Activated CD4-positive, alpha-beta T cell treated with anti-CD3 and anti-CD28 coated beads, Interleukin-2, amount 50 U/mL, for 16 hours (primary cell): ENCODE results near the gene CGB7.
"Not testable (repeated sequence)": the region's sequence is repeated elsewhere in the genome, so short reads cannot be mapped to it uniquely, and the experiment has no call there.

ENCODE experiments used
- DNase-seq: peaks from one replicate; pipeline ENCODE4 v3.0.0-alpha.2; 2020

CGB7 gene

GRCh38 chr19:49073514-49074378 lies 16.2 kb upstream of the CGB7 start:
- DNase-seq: no peak

GRCh38 chr19:49071860-49072547 lies 14.5 kb upstream of the CGB7 start:
- no peak for DNase-seq

- no peak for DNase-seq
These were observed 12.9 kb upstream of the CGB7 start for GRCh38 chr19:49070416-49070815.

GRCh38 chr19:49069026-49069425 lies 11.5 kb upstream of the CGB7 start:
- DNase-seq: no peak

- DNase-seq: no peak
These were observed 10.0 kb upstream of the CGB7 start for GRCh38 chr19:49067554-49067953.

- DNase-seq: no peak
These were observed 8.5 kb upstream of the CGB7 start for GRCh38 chr19:49065905-49066512.

- no peak for DNase-seq
These were observed 7.4 kb upstream of the CGB7 start, which contains the start of gene NTF4 for GRCh38 chr19:49064768-49065611. TSS of gene NTF4 (minus strand) at chr19:49064818. CDS start at chr19:49061997, 2,821 bp downstream.

- no peak for DNase-seq
These were observed 6.6 kb upstream of the CGB7 start for GRCh38 chr19:49064029-49064629.

- DNase-seq: no peak
These were observed 3.9 kb upstream of the CGB7 start for GRCh38 chr19:49061445-49061844.

- DNase-seq: no peak
These were observed 3.5 kb upstream of the CGB7 start for GRCh38 chr19:49061000-49061399.

- DNase-seq: no peak
These were observed 1.5 kb upstream of the CGB7 start for GRCh38 chr19:49059053-49059452.

GRCh38 chr19:49058562-49058961 lies 1.0 kb upstream of the CGB7 start:
- DNase-seq: peak; percentile 22

GRCh38 chr19:49056902-49057596 lies 500 bp downstream of the CGB7 start:
- DNase-seq: not testable (repeated sequence)

GRCh38 chr19:49056101-49056901 lies 1.2 kb downstream of the CGB7 start:
- DNase-seq: peak; percentile 28

- not testable (repeated sequence) for DNase-seq
These were observed 7.0 kb downstream of the CGB7 start for GRCh38 chr19:49050376-49051033.

- not testable (repeated sequence) for DNase-seq
These were observed 7.7 kb downstream of the CGB7 start for GRCh38 chr19:49049834-49050233.

GRCh38 chr19:49049011-49049410 lies 8.5 kb downstream of the CGB7 start, which contains the start of gene CGB8:
TSS of gene CGB8 (minus strand) at chr19:49049111. CDS start at chr19:49048739, 372 bp downstream.
- DNase-seq: not testable (repeated sequence)

GRCh38 chr19:49043548-49043947 lies 14.0 kb downstream of the CGB7 start, which contains the start of gene CGB5:
TSS of gene CGB5 (plus strand) at chr19:49043848. CDS start at chr19:49044210, 362 bp downstream.
- DNase-seq: not testable (repeated sequence)

- DNase-seq: not testable (repeated sequence)
These were observed 14.9 kb downstream of the CGB7 start for GRCh38 chr19:49042666-49043065.

- DNase-seq: no peak
These were observed 15.4 kb downstream of the CGB7 start for GRCh38 chr19:49042177-49042576.
